Natural killer cell treated with Interleukin-12 subunit alpha and Interleukin-12 subunit beta and Interleukin-15 and Interleukin-18, amount 100 ng/mL, for 72 hours (primary cell): ENCODE results near the gene OVOL1. TPM values are rescaled to one million over a fixed set of nuclear protein-coding genes. Genes with fewer than 3 reads are reported as not detected.

ENCODE experiments used
- ATAC-seq, 2 donors: fragments of 150-1000 bp; cut with Tn5 transposase in 1 of 2; sonication (Bioruptor Pico), chemical (Tn5 transposase) in 1 of 2; 2 replicates each; pipeline ENCODE4 v1.10.0; 2021
- DNase-seq: peaks from one replicate; pipeline ENCODE4 v3.0.0; 2022; ENCODE audit warnings: low spot score
- H3K27ac Mint-ChIP-seq, 2 donors: 1 replicate in 1 of 2; 2 replicates in 1 of 2; pipeline ENCODE4 v1.8.0; 2022; ENCODE audit warnings: mixed read lengths in 2 of 2, mild to moderate bottlenecking in 1 of 2, moderate library complexity in 1 of 2
- H3K27me3 Mint-ChIP-seq, 2 donors: 1 replicate in 1 of 2; 2 replicates in 1 of 2; pipeline ENCODE4 v1.8.0; 2022; ENCODE audit warnings: mixed read lengths in 2 of 2
- H3K36me3 Mint-ChIP-seq: one replicate; pipeline ENCODE4 v1.8.0; 2022; ENCODE audit warnings: mixed read lengths
- H3K4me1 Mint-ChIP-seq, 2 donors: 1 replicate in 1 of 2; 2 replicates in 1 of 2; pipeline ENCODE4 v1.8.0; 2022; ENCODE audit warnings: low read depth in 2 of 2, mixed read lengths in 2 of 2, mild to moderate bottlenecking in 1 of 2
- H3K4me3 Mint-ChIP-seq: one replicate; pipeline ENCODE4 v1.8.0; 2022; ENCODE audit warnings: mixed read lengths
- H3K9me3 Mint-ChIP-seq: 2 replicates; pipeline ENCODE4 v1.8.0; 2022; ENCODE audit warnings: mixed read lengths
- total RNA-seq, 2 donors: library from RNA; stranded (reverse); gene quantifications; one replicate each; pipeline ENCODE4 v1.2.3, GENCODE V29; 2022

OVOL1 gene
- total RNA-seq, 2 donors from 2014 or later: not detected

DNA sequence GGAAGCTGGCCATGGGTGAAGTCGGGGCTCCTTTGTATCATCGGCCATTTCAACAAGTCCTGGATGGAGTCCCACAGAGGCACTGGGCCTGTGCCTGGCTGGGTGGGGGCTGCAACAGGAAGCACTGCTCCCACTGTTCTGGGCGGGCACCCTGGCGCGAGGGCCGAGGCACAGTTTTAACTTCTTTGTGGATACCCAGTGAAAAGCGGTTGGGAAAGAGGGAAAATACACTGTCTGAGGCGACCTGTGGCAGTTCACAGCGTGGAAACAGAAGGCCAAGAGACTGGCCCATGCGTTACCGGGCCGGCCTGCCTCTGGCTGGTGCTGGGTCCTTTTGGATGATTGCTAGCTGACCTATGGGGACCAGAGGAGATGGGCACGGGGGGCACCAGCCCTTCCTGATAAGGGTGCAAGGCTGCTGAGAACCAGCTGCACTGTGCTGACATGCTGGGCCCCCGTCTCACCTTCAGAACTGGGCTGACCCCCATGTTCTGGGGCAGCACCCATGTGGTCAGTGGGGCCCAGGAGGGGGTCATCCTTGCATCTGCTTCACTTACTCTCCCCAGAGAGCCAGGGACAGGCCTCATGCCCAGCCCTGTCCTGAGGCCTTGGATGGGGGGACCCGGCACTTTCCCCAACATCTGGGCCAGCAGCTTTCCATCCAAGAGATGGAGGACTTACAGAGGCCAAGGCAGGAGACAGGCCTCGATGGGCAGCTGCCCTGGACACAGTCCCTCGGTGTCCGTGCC, 4.2 kb downstream of the OVOL1 start:
- ATAC-seq (no peak), DNase-seq (no peak)
- no peaks in the 10 kb centered on the region for H3K9me3 Mint-ChIP-seq
- H3K36me3 Mint-ChIP-seq: no peaks in the 10 kb centered on the region
- H3K27ac Mint-ChIP-seq: peak overlapping the region in 1 of 2 donors; percentile 86
- no peak overlapping the region for H3K4me3 Mint-ChIP-seq
- peaks cover 2 to 13% of the 10 kb centered on the region in 2 donors for H3K27me3 Mint-ChIP-seq
- peaks cover 4 to 23% of the 10 kb centered on the region in 2 donors for H3K4me1 Mint-ChIP-seq

DNA sequence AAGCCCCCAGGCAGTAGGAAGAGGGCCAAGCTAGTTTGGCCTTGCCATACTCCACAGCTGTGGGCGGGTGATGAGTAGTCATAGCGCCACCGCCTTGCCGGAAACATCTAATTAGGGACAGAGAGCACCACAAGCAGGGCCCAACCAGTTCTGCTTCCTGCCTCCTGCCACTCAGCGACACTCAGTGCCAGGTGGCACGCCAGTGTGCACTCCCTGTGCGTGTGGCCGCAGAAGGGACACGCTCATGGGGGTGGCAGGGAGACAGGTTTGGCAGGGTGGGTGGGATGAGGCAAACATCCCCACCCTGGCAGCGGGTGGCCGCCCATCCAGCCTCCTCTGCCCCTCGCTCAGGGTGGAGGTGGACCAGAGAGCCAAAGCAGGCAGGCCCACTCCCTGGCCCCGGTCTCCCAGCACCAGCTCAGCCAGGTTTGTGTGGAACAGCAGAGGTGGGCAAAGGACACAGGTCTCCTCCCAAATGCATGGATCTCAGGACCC, 4.9 kb downstream of the OVOL1 start:
- ATAC-seq (peak; percentile 94 to 95), DNase-seq (peak; percentile 90)
- H3K27ac Mint-ChIP-seq: peak overlapping the region in 1 of 2 donors; percentile 86
- H3K4me3 Mint-ChIP-seq: no peak overlapping the region
- H3K36me3 Mint-ChIP-seq: no peaks in the 10 kb centered on the region
- H3K27me3 Mint-ChIP-seq: peaks cover 2 to 13% of the 10 kb centered on the region in 2 donors
- H3K9me3 Mint-ChIP-seq: no peaks in the 10 kb centered on the region
- H3K4me1 Mint-ChIP-seq: peaks cover 4 to 23% of the 10 kb centered on the region in 2 donors

DNA sequence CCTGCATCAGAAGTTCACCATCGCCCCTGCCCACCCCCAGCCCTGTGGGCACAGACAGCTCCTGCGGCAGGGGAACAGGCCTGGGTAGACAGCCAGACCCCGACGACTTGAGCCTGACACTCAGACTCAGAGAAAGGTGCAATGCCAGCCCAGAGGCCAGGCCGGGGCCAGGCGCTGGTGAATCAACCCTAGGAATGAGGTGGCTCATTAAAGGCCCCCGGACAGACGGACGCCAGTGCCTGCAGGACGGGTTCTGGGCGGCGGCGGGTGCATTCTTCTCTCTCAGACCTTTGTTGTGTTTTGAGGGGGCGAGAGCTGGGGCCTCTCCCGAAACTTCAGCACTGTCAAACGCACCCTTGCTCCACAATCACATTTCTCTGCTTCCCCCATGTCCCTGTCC, 5.6 kb downstream of the OVOL1 start:
- Mint-ChIP-seq H3K4me1 (peaks cover 4 to 20% of the 10 kb centered on the region in 2 donors), H3K27me3 (peaks cover 2 to 13% of the 10 kb centered on the region in 2 donors), H3K36me3 (no peaks in the 10 kb centered on the region), H3K9me3 (no peaks in the 10 kb centered on the region), H3K27ac (peak overlapping the region in 1 of 2 donors; percentile 86), H3K4me3 (no peak overlapping the region)
- ATAC-seq (no peak), DNase-seq (no peak)

DNA sequence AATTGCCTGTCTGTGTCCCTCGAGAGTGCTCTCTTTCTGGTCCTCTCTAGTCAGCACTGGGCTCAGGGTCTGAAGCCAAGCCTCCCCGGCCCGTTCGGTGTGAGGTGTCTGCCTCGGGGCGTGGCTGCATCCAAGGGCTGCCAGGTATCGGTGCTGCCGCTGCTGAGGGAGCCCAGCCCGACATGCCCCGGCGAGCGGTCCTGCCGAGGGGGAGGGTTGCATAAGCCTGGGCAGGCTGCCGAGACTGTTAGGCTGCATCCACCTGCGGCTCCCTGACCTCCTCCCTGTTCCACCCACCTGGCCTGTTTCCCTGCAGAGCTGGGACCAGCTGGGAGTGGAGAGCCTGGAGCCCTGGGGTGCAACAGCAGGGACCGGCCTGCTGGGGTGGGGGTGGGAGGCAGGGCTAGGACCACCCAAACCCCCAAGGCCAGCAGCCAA, 6.3 kb downstream of the OVOL1 start:
- no peaks in the 10 kb centered on the region for H3K9me3 Mint-ChIP-seq
- no peak for DNase-seq
- H3K27me3 Mint-ChIP-seq: peaks cover 0 to 11% of the 10 kb centered on the region in 2 donors
- H3K4me3 Mint-ChIP-seq: no peak overlapping the region
- H3K4me1 Mint-ChIP-seq: peaks cover 1 to 17% of the 10 kb centered on the region in 2 donors
- ATAC-seq: no peak
- H3K36me3 Mint-ChIP-seq: no peaks in the 10 kb centered on the region
- peak overlapping the region in 1 of 2 donors; percentile 86 for H3K27ac Mint-ChIP-seq

DNA sequence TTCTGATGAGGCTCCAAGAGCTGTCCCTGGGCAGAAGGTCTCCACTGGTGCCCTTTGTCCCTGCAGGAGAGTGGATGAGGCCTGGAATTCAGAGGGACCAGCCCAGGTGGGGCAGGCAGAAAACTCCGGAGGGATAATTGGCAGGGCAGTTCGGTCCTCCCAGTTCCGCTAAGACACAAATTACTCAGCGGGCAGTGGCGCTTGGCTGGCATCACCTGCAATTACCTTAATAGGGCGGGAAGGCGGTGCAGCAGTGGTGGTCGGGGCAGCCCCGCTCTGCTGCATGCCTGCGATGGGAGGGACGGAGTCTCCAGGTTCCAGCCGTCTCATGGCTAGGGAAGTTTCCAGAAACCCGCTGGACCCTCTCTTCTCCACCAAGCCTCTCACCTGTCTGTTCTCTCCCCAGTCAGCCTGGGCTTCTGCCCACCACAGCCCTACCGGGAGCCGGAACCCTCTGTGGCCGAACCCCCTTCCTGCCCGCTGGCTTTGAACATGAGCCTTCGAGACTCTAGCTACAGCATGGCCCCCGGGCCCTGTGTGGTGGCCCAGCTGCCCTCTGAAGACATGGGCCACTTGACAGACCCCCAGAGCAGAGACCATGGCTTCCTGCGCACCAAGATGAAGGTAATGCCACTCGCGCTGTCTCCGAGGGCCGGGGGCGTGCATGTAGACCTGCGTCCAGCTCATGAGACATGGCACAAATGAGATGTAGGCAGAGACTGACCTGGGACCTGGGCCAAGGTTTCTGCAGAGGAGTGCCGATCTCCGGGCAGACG, 7.0 kb downstream of the OVOL1 start:
- Mint-ChIP-seq H3K4me3 (no peak overlapping the region), H3K27me3 (peaks cover 2 to 7% of the 10 kb centered on the region in 2 donors), H3K4me1 (peaks cover 0 to 15% of the 10 kb centered on the region in 2 donors), H3K36me3 (no peaks in the 10 kb centered on the region), H3K9me3 (no peaks in the 10 kb centered on the region), H3K27ac (no peak overlapping the region)
- ATAC-seq (no peak), DNase-seq (no peak)

DNA sequence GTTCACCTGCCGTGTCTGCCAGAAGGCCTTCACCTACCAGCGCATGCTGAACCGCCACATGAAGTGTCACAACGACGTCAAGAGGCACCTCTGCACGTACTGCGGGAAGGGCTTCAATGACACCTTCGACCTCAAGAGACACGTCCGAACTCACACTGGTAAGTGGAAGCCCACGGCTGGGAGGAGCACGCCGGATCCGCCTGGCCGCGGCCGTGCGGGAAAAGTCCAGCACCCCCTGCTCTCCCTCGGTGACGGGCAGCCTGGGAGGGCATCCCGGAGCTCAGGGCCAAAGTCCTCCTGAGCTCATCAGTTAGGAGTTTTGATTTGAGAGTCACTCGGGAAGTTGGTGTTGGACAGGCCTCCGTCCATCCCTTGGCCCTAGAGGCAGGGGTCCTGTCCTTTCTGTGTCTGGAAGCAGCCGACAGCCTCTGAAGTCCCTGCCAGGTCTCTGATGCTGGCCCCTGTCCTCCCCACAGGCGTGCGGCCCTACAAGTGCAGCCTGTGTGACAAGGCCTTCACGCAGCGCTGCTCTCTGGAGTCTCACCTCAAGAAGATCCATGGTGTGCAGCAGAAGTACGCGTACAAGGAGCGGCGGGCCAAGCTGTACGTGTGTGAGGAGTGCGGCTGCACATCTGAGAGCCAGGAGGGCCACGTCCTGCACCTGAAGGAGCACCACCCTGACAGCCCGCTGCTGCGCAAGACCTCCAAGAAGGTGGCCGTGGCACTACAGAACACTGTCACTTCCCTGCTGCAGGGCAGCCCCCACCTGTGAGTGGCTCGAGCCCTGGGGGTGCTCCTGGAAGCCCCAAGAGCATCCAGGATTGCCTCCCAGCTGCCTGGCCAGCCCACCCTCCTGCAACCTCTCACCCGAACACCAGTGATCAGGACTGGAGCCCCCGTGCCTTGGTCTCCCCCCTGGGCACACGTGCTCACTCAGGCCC, 8.0 kb downstream of the OVOL1 start:
- H3K27ac Mint-ChIP-seq: no peak overlapping the region
- DNase-seq: no peak
- H3K4me3 Mint-ChIP-seq: no peak overlapping the region
- no peaks in the 10 kb centered on the region for H3K36me3 Mint-ChIP-seq
- no peaks in the 10 kb centered on the region for H3K9me3 Mint-ChIP-seq
- ATAC-seq: no peak
- H3K27me3 Mint-ChIP-seq: peaks cover 4 to 8% of the 10 kb centered on the region in 2 donors
- peaks cover 0 to 15% of the 10 kb centered on the region in 2 donors for H3K4me1 Mint-ChIP-seq

DNA sequence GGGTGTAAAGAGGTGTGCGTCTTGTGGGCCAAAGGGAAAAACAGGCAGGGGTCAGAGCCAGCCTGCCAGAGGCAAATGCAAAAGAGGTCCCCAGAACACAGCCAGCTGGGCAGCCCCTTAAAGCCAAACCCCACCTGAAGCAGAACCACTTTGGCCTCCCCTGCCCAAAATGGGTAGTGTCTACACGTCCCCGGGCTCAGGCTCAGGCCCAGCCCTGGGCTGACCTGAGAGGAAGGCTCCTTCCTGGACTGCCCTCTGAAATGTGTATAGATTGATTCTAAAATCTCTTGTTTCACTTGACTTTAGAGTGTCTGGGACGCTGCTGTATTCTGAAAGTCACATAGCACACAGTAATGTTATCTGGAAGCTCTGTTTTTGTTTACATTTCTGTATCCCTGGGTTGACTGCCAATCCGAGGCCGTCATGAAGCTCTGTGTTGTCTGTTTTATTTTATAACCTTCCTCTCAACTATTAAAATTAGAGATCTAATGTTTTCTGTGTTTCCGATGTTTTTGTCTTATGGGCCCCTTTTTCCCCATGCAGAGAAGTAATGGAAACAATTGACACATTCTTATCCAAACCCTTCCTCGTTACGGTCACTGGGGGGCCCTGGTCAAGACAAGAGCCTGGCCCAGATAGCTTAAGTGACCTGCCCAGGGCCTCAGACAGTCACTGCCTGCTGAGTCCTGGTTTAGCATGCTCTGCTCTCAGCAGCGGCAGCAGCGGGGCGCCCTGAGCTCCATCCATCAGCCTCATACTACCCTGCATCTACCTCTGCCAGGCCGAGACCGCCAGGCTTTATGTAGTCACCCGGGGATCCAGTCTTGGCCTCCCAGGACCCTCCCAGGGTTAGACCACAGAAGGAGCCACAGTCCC, 10.1 kb downstream of the OVOL1 start:
- H3K36me3 Mint-ChIP-seq: no peaks in the 10 kb centered on the region
- H3K27ac Mint-ChIP-seq: no peak overlapping the region

DNA sequence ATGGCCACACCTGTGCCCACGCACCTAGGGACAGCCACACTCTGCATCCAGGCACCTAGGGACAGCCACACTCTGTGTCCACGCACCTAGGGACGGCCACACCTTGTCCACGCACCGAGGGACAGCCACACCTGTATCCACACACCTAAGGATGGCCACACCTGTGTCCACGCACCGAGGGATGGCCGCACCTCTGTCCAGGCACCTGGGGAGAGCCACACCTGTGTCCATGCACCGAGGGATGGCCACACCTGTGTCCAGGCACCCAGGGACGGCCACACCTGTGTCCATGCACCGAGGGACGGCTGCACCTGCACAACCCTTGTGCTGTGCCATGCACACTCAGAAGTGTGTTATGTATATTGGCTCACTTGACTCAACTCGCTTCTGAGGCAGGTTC, 10.8 kb downstream of the OVOL1 start:
- peaks cover 4 to 8% of the 10 kb centered on the region in 2 donors for H3K27me3 Mint-ChIP-seq
- H3K36me3 Mint-ChIP-seq: no peaks in the 10 kb centered on the region
- no peak overlapping the region for H3K27ac Mint-ChIP-seq
- no peak overlapping the region for H3K4me3 Mint-ChIP-seq
- DNase-seq (no peak), ATAC-seq (no peak)
- H3K9me3 Mint-ChIP-seq: no peaks in the 10 kb centered on the region
- no peaks in the 10 kb centered on the region for H3K4me1 Mint-ChIP-seq

More for the DNA sequence above, 10.1 kb downstream of the OVOL1 start:
- ATAC-seq: no peak
- no peaks in the 10 kb centered on the region for H3K9me3 Mint-ChIP-seq
- H3K27me3 Mint-ChIP-seq: peaks cover 4 to 8% of the 10 kb centered on the region in 2 donors
- H3K4me1 Mint-ChIP-seq: peaks cover 0 to 3% of the 10 kb centered on the region in 2 donors
- H3K4me3 Mint-ChIP-seq: no peak overlapping the region
- DNase-seq: no peak

DNA sequence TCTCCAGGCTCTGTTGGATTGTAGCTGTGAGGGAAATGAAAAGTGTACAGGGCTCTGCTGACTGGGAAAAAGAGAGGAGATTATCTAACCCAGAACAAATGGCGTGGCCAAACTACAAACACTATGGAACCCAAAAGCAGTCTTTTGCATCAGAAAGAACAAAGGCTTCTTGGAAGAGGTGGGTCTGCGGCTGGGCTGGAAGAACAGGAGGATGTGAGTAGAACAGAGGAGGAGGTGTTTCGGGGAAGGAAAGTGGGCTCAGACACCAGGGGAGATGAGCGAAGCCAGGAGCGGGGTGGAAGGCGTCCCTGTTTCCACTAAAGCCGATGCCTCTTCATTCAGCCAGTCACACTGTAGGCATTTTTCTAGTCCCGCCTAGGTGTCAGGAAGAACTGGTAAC, 12.0 kb downstream of the OVOL1 start:
- H3K9me3 Mint-ChIP-seq: no peaks in the 10 kb centered on the region
- ATAC-seq (no peak), DNase-seq (no peak)
- no peak overlapping the region for H3K27ac Mint-ChIP-seq
- no peak overlapping the region for H3K4me3 Mint-ChIP-seq
- H3K36me3 Mint-ChIP-seq: no peaks in the 10 kb centered on the region
- H3K4me1 Mint-ChIP-seq: no peaks in the 10 kb centered on the region
- peaks cover 8 to 13% of the 10 kb centered on the region in 2 donors for H3K27me3 Mint-ChIP-seq

DNA sequence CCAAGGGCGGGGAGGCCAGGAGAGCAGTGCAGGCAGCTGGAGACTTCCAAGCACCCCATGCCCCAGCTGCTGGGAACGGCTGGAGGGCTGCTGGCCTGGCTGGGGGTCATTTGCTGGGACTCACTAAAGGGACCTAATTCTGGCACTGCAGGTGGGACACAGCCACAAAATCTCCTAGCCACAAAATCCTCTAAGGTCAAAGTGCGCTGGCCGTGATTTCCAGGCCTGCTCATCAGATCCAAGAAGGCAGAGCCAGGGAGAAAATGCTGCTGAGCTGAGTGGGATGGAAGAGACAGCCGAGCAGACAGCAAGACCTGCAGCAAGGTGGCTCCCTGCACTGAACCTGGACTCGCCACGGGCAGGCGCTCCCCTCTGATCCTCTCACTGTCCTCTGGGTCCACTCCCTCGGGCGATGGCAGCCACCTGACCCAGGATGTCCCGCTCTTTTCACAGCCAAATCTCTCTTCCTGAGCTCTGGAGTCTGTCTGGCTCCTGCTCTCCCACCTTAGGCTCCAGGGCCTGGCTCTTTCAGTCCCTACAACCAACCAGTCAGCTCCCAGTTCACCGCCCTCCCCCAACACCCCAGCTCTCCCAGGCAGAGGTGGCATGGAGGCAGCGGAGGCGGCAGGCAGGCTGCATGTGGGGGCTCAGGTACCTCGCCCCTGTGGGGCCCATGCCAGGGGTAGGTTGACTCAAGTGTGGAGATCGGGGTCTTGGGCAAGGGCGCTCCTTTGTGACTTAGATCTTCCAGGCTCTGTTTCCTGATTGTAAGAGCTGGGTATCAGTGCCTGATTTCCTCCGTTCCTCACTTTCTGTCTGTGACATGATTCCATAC, 14.5 kb downstream of the OVOL1 start:
- no peak overlapping the region for H3K27ac Mint-ChIP-seq
- peaks cover 8 to 16% of the 10 kb centered on the region in 2 donors for H3K27me3 Mint-ChIP-seq
- ATAC-seq (peak in 1 of 2 donors; percentile 24), DNase-seq (no peak)
- no peaks in the 10 kb centered on the region for H3K4me1 Mint-ChIP-seq
- H3K9me3 Mint-ChIP-seq: no peaks in the 10 kb centered on the region
- no peak overlapping the region for H3K4me3 Mint-ChIP-seq
- no peaks in the 10 kb centered on the region for H3K36me3 Mint-ChIP-seq

DNA sequence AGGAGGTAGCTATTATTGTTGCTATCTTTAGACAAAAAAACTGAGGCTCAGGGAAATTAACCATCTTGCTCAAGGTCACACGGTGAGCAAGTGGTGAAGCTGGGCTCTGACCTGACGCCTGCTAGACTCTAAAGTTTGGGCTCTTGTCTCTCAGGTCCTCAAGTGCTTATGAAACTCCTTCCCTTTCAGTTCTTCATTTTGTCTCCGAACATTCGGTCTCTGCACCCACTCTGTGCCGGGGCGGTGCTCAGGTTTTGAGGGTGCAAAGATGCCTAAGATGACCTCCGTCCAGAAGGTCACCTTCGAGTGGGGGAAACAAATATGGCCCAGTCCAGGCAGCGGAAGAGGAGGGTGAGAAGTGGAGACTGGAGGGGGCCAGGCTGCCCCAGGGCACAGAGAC, 16.0 kb downstream of the OVOL1 start:
- DNase-seq (no peak), ATAC-seq (no peak)
- Mint-ChIP-seq H3K4me3 (no peak overlapping the region), H3K27me3 (peaks cover 8 to 19% of the 10 kb centered on the region in 2 donors), H3K36me3 (no peaks in the 10 kb centered on the region), H3K4me1 (no peaks in the 10 kb centered on the region), H3K27ac (no peak overlapping the region), H3K9me3 (no peaks in the 10 kb centered on the region)
